Activated B cell treated with CpG ODN at 0.5 μM for 24 hours (primary cell): ENCODE data around the gene MGAT1. TPM values are rescaled to one million over a fixed set of nuclear protein-coding genes. Genes with fewer than 3 reads are reported as not detected.

ENCODE experiments used
- total RNA-seq: library from RNA; stranded (reverse); gene quantifications from 2 replicates; pipeline ENCODE4 v1.2.3, GENCODE V29; 2022

The MGAT1 gene
- total RNA-seq, 1 donor from 2014 or later: 74.5 TPM

Other genes starting within 250 kb of the MGAT1 start
- not detected in 2 replicates for gene SCGB3A1, start 211.3 kb downstream of the MGAT1 start, total RNA-seq
- gene FLT4, start 153.2 kb downstream of the MGAT1 start, total RNA-seq: not detected in 2 replicates
- gene OR2Y1, start 62.7 kb downstream of the MGAT1 start, total RNA-seq: not detected in 2 replicates
- gene ZFP62, start 58.5 kb upstream of the MGAT1 start, total RNA-seq: 43.7 and 45.6 TPM in 2 replicates
- gene BTNL8, start 96.4 kb upstream of the MGAT1 start, total RNA-seq: not detected in 2 replicates
- not detected in 2 replicates for gene BTNL3, start 186.0 kb upstream of the MGAT1 start, total RNA-seq
- 24.3 and 27.6 TPM in 2 replicates for gene BTNL9, start 237.5 kb upstream of the MGAT1 start, total RNA-seq